ENCODE data around the gene PDYN.

- TF ChIP-seq CTCF (IDR thresholded peaks at IDR 0.05) (no peak), POLR2A (IDR thresholded peaks at IDR 0.05) (no peak)
Observed at GRCh38 chr20:1942486-1943274, 51.2 kb downstream of the PDYN start.
